HAP-1 (cell line): ENCODE data around the gene IST1.

Experiments used
- DNase-seq, 2 experiments: peaks; one replicate each; pipeline ENCODE4 v3.0.0-alpha.2; 2016 to 2020; ENCODE audit warnings: low spot score in 2 of 2
- H3K27me3 ChIP-seq: fragments of 250-450 bp; sonication (Bioruptor Pico); 2 replicates; pipeline ENCODE4 v1.5.1; 2020; ENCODE audit warnings: low read depth, mild to moderate bottlenecking, moderate library complexity
- H3K36me3 ChIP-seq: fragments of 250-450 bp; sonication (Bioruptor Pico); replicated peaks from 2 replicates; pipeline ENCODE4 v1.5.1; 2020; ENCODE audit warnings: mild to moderate bottlenecking
- H3K4me1 ChIP-seq: fragments of 250-450 bp; sonication (Bioruptor Pico); 2 replicates; pipeline ENCODE4 v1.5.1; 2020; ENCODE audit warnings: mild to moderate bottlenecking
- H3K4me3 ChIP-seq: fragments of 250-450 bp; sonication (Bioruptor Pico); 2 replicates; pipeline ENCODE4 v1.5.1; 2020; ENCODE audit warnings: mild to moderate bottlenecking, moderate library complexity
- H3K9me3 ChIP-seq: fragments of 250-450 bp; sonication (Bioruptor Pico); 2 replicates; pipeline ENCODE4 v1.5.1; 2020; ENCODE audit warnings: mild to moderate bottlenecking, moderate library complexity
- in situ Hi-C: fragments of 300-500 bp; cut with MboI; formaldehyde crosslinking; loops from 3 replicates; pipeline ENCODE4 v1.14.3; 2020; ENCODE audit warnings: low sequenced_read_pairs, inconsistent platforms, mixed read lengths

Gene IST1

GRCh38 chr16:71937868-71938510 is 42.7 kb downstream of the IST1 start:
- in situ Hi-C loops = no loop called here
- no peak for DNase-seq
- no peak overlapping the region for H3K4me3 ChIP-seq
- H3K36me3 ChIP-seq = peaks cover 16% of the 10 kb centered on the region; the same call in 1 of the 2 replicates
- no peaks in the 10 kb centered on the region for H3K9me3 ChIP-seq
- peaks cover 7% of the 10 kb centered on the region for H3K4me1 ChIP-seq
- H3K27me3 ChIP-seq = peaks cover 2% of the 10 kb centered on the region; the same call in 1 of the 2 replicates

GRCh38 chr16:71943887-71944286 is 48.6 kb downstream of the IST1 start:
- Histone ChIP-seq H3K4me3 (no peak overlapping the region), H3K9me3 (no peaks in the 10 kb centered on the region), H3K36me3 (no peaks in the 10 kb centered on the region), H3K4me1 (no peaks in the 10 kb centered on the region), H3K27me3 (peaks cover 2% of the 10 kb centered on the region; the same call in 1 of the 2 replicates)
- no peak for DNase-seq
- in situ Hi-C loops = no loop called here

- DNase-seq = no peak
- Histone ChIP-seq H3K4me3 (no peak overlapping the region), H3K27me3 (0 out of 2 replicates have a peak, but pooled peaks cover 2% of the 10 kb centered on the region), H3K36me3 (no peaks in the 10 kb centered on the region), H3K9me3 (no peaks in the 10 kb centered on the region), H3K4me1 (no peaks in the 10 kb centered on the region)
- in situ Hi-C loops = no loop called here
Observed at GRCh38 chr16:71945616-71946015, 50.3 kb downstream of the IST1 start.

GRCh38 chr16:71952825-71953224 is 57.5 kb downstream of the IST1 start:
- no peaks in the 10 kb centered on the region for H3K36me3 ChIP-seq
- no peaks in the 10 kb centered on the region for H3K4me1 ChIP-seq
- 0 out of 2 replicates have a peak, but pooled peaks cover 2% of the 10 kb centered on the region for H3K27me3 ChIP-seq
- DNase-seq = no peak
- H3K4me3 ChIP-seq = no peak overlapping the region
- no peaks in the 10 kb centered on the region for H3K9me3 ChIP-seq
- in situ Hi-C loops = no loop called here

GRCh38 chr16:71954180-71954579 is 58.8 kb downstream of the IST1 start:
- Histone ChIP-seq H3K4me1 (no peaks in the 10 kb centered on the region), H3K9me3 (no peaks in the 10 kb centered on the region), H3K27me3 (0 out of 2 replicates have a peak, but pooled peaks cover 2% of the 10 kb centered on the region), H3K4me3 (no peak overlapping the region), H3K36me3 (no peaks in the 10 kb centered on the region)
- no peak for DNase-seq
- in situ Hi-C loops = no loop called here

GRCh38 chr16:71954699-71955195 is 59.4 kb downstream of the IST1 start:
- in situ Hi-C loops = no loop called here
- Histone ChIP-seq H3K27me3 (0 out of 2 replicates have a peak, but pooled peaks cover 2% of the 10 kb centered on the region), H3K4me1 (no peaks in the 10 kb centered on the region), H3K9me3 (no peaks in the 10 kb centered on the region), H3K36me3 (no peaks in the 10 kb centered on the region), H3K4me3 (no peak overlapping the region)
- DNase-seq = no peak

- no peaks in the 10 kb centered on the region for H3K4me1 ChIP-seq
- in situ Hi-C loops = no loop called here
- peaks cover 2% of the 10 kb centered on the region; the same call in 1 of the 2 replicates for H3K27me3 ChIP-seq
- no peaks in the 10 kb centered on the region for H3K9me3 ChIP-seq
- no peaks in the 10 kb centered on the region for H3K36me3 ChIP-seq
- no peak for DNase-seq
- no peak overlapping the region for H3K4me3 ChIP-seq
Observed at GRCh38 chr16:71956486-71956885, 61.2 kb downstream of the IST1 start.

- peak; percentile 72 to 91 for DNase-seq
- H3K27me3 ChIP-seq = peaks cover 2% of the 10 kb centered on the region; the same call in 1 of the 2 replicates
- no peak overlapping the region for H3K4me3 ChIP-seq
- in situ Hi-C loops = no loop called here
- H3K4me1 ChIP-seq = no peaks in the 10 kb centered on the region
- no peaks in the 10 kb centered on the region for H3K9me3 ChIP-seq
- H3K36me3 ChIP-seq = no peaks in the 10 kb centered on the region
Observed at GRCh38 chr16:71961066-71962039, 66.0 kb downstream of the IST1 start.

- Histone ChIP-seq H3K4me1 (no peaks in the 10 kb centered on the region), H3K4me3 (no peak overlapping the region), H3K36me3 (no peaks in the 10 kb centered on the region), H3K27me3 (peaks cover 2% of the 10 kb centered on the region; the same call in 1 of the 2 replicates), H3K9me3 (no peaks in the 10 kb centered on the region)
- no peak for DNase-seq
- in situ Hi-C loops = no loop called here
Observed at GRCh38 chr16:71963125-71963875, 68.0 kb downstream of the IST1 start.

- DNase-seq = no peak
- Histone ChIP-seq H3K9me3 (no peaks in the 10 kb centered on the region), H3K36me3 (no peaks in the 10 kb centered on the region), H3K27me3 (peaks cover 1% of the 10 kb centered on the region; the same call in 1 of the 2 replicates), H3K4me3 (no peak overlapping the region), H3K4me1 (no peaks in the 10 kb centered on the region)
- in situ Hi-C loops = no loop called here
Observed at GRCh38 chr16:71965223-71965622, 69.9 kb downstream of the IST1 start.

- H3K36me3 ChIP-seq = no peaks in the 10 kb centered on the region
- in situ Hi-C loops = no loop called here
- H3K27me3 ChIP-seq = no peaks in the 10 kb centered on the region
- DNase-seq = no peak
- no peak overlapping the region for H3K4me3 ChIP-seq
- no peaks in the 10 kb centered on the region for H3K4me1 ChIP-seq
- no peaks in the 10 kb centered on the region for H3K9me3 ChIP-seq
Observed at GRCh38 chr16:71966932-71967331, 71.6 kb downstream of the IST1 start.

- in situ Hi-C loops = no loop called here
Observed at GRCh38 chr16:71969353-71969752, 74.0 kb downstream of the IST1 start.

GRCh38 chr16:71971571-71971970 is 76.2 kb downstream of the IST1 start:
- Histone ChIP-seq H3K4me3 (no peak overlapping the region), H3K4me1 (no peaks in the 10 kb centered on the region), H3K36me3 (no peaks in the 10 kb centered on the region), H3K9me3 (no peaks in the 10 kb centered on the region), H3K27me3 (no peaks in the 10 kb centered on the region)
- DNase-seq = peak in 1 of 2 experiments; percentile 22
- in situ Hi-C loops = no loop called here

More at GRCh38 chr16:71969353-71969752, 74.0 kb downstream of the IST1 start:
- Histone ChIP-seq H3K27me3 (no peaks in the 10 kb centered on the region), H3K4me3 (no peak overlapping the region), H3K36me3 (no peaks in the 10 kb centered on the region), H3K4me1 (no peaks in the 10 kb centered on the region), H3K9me3 (no peaks in the 10 kb centered on the region)
- no peak for DNase-seq
